NCI-H748 treated with DMSO at 0.1 percent for 48 hours (cell line): ENCODE measurements around the gene SAMD8.
"Not testable (repeated sequence)": the region's sequence is repeated elsewhere in the genome, so short reads cannot be mapped to it uniquely, and the experiment has no call there.

Source experiments
- DNase-seq: peaks from one replicate; lab custom pipeline; 2025; lab: John Stamatoyannopoulos, UW

SAMD8 gene

DNA sequence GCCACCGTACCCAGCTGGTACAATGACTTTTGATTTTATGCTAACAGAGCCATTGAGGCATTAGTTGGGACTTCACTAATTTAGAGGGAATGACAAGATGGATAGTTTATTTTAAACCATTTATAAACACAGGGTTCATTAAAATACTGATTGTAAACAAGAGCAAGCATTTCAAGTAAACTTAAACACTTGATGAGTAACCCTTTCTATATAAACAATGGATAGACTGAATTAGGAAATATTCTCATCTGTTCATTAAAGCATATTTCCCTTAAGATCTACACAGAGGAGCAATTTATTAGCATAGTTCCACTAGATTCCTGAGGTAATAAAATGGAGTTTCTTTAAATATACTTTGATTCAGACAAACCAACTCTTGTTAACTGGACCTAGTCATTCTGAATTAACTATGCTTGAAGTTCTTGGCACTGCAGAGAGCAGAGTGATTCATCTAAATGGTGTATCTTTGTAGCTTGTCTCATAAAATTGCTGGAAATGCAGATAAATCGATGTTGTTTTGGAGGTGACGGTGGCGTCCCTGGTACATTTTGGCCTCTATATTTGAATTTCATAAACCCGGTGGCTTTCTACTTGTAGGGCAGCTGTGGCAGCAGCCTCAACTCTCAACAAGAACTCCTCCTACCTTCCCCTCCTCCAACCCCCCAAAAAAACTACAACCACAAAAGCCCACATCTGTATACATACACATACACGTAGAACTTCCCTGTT, 83.7 kb downstream of the SAMD8 start:
- no peak for DNase-seq

DNA sequence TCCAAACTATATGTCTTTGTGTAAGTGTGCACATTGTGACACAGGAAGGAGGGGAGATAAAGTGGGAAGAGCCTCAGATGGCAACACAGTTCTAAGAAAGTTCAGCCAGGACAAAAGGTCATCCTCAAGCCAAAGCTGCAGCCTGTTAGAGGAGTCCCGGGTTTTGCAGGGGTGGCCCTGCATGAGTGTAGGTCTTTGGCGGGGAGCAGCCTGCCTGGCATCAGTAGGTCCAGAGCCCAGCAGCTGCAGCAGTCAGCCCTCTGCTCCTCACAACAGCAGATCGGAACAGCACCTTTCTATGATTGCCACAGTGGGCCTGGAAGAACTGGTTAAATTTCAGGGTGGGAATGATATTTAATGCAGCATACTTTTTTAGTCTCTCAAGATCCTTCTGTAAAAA, 85.6 kb downstream of the SAMD8 start:
- no peak for DNase-seq

DNA sequence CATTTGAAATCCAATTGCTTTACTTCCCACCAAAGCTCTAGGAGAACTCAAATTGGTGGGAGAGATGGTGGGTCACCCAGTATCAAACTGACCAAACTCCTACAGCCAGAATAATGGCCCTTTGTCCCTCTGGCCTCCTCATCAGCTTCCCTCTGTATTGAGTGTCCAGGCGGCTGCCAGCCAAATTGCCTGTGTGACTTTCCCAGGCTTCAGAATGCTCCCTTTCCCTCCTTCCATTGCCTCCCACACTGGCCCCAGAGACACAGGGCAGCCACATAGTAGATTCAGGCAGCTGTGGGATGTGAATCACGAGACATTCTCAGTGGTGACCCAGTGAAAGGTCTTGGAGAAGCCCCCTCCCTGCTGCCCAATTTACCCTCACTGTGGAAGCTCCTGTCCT, 86.5 kb downstream of the SAMD8 start:
- no peak for DNase-seq

DNA sequence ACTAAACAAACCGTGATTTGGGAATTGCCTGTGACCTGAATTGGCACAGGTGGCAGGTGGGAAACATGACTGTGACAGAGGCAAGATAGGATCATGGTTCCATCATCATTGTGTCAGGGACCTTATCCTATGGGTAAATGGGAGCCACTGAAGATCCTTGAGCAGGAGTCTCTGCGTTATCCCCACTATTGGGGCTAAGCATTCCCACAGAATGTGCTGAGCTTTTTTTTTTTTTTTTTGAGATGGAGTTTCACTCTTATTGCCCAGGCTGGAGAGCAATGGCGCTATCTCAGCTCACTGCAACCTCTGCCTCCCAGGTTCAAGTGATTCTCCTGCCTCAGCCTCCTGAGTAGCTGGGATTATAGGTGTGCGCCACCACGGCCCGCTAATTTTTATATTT, 88.5 kb downstream of the SAMD8 start:
- DNase-seq = not testable (repeated sequence)

DNA sequence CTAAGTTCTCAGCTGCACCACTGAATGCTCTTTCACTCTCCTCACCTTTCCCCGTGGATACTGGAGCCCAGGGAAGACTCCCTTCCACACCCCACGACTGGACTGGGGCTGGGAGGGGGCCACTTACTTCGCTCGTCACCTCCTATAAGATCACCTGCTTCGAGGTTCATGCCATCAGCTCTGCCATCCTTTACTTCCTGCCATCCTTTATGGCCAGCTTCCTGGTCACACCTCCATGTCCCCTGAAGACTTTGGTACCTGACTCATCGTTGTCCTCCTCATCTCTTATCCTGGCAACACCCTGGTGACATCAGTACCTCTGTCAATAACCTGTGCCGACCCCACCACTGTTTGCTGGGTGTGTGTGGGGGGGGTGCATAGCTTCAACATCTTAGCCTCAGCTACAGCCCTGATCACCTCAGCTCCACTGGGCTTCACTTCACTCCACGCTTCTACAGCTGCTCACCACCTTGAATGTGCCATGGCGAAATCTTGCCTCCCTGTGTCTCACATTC, 90.4 kb downstream of the SAMD8 start:
- no peak for DNase-seq

GRCh38 chr10:75202321-75203045, 91.0 kb downstream of the SAMD8 start:
- no peak for DNase-seq

GRCh38 chr10:75203046-75203620, 91.7 kb downstream of the SAMD8 start:
- not testable (repeated sequence) for DNase-seq

GRCh38 chr10:75203724-75204123, 92.3 kb downstream of the SAMD8 start:
- DNase-seq = no peak

DNA sequence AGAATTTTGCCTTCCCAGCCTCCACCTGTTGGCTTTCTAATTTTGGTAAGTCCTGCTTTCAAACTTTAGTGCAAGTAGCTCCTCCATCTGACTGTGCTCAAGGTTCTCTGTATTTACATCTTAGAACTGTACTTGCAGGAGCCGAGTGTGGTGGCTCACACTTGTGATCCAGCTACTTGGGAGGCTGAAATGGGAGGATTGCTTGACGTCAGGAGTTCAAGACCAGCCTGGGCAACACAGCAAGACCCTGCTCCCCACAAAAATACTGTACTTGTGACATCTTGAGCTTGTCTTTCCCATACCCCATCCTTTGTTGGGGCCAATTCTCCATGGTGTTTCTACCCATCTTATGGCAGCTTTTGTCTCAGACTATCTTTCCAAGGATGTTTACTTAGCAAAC, 94.5 kb downstream of the SAMD8 start:
- DNase-seq = no peak

GRCh38 chr10:75206638-75207037, 95.2 kb downstream of the SAMD8 start:
- DNase-seq = not testable (repeated sequence)

GRCh38 chr10:75207079-75207856, 95.8 kb downstream of the SAMD8 start:
- DNase-seq = no peak

- DNase-seq = no peak
These were observed 96.3 kb downstream of the SAMD8 start for GRCh38 chr10:75207857-75208144.

DNA sequence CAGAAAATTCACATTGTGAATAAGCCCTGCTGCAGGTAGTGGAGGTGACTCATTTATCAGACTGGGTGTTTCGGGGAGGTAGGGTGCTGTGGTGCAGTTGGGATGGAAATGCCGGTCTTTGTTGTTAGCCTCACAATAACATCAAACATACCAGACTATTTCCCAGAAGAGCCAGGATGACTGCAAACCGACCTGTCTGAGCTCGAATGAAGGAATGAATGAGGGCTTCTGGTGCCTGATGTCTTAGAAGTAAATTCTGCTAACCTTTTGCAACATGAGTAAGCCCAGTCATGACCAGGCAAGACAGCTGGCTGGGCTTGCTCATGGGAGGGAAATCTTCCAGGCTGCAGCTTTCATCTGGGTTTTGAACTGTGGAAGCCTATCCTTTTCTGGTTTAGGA, 96.7 kb downstream of the SAMD8 start:
- DNase-seq = no peak

DNA sequence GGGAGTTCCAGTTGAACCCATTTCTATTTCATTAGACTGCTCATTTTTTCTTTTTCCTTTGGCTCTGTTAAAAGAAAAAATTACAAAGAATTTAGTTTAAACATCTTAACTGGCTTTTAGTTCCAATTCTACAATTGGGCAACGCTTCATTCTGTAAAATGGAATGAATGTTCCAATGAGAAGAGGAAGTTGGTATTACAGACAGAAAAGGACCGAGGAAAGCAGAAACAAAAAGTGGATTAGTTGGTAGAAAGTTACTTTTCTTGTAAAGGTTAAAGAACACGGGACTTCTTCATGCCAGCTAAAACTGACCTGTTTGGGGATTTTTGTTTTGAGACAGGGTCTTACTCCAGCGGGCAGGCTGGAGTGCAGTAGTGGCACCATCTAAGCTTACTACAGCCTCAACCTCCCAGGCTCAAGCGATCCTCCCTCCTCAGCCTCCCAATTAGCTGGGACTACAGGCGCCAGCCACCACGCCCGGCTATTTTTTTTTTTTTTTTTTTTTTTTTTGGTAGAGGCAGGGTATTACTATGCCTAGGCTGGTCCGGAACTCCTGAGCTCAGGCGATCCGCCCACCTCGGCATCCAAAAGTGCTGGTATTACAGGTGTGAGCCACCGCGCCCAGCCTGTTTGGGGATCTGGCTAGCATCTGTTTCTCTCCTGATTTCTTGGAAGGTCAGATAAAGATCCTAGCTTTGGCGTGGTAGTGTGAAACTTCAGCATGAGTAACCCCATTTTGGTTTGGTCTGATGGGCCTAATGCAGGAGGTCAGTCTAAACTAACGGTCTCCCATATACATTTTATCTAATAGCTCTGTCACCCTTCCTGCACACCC, 97.8 kb downstream of the SAMD8 start:
- DNase-seq = no peak

GRCh38 chr10:75209921-75210281, 98.4 kb downstream of the SAMD8 start:
- DNase-seq = no peak

- DNase-seq = peak; percentile 67
These were observed 99.0 kb downstream of the SAMD8 start, which contains the start of gene VDAC2 for GRCh38 chr10:75210282-75211006. Gene VDAC2, plus strand, starts transcription at chr10:75210796. Its CDS starts 363 bp downstream, at chr10:75211159.

- DNase-seq = no peak
These were observed 99.7 kb downstream of the SAMD8 start for GRCh38 chr10:75211007-75211691.

GRCh38 chr10:75212343-75212742, 100.9 kb downstream of the SAMD8 start:
- DNase-seq = no peak

- DNase-seq = no peak
These were observed 108.8 kb downstream of the SAMD8 start for GRCh38 chr10:75220274-75220673.

DNA sequence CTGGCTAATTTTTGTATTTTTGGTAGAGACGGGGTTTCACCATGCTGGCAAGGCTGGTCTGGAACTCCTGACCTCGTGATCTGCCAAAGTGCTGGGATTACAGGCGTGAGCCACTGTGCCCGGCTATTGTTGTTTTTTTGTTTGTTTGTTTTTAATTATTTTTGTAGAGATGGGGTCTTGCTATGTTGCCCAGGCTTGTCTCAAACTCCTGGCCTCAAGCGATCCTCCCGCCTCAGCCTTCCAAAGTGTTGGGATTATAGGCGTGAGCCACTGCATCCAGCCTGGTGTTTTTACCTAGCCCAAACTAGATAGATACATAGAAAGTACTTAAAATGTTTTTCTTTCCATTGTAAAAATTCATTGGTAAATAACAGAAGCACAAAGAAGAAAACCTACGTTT, 110.0 kb downstream of the SAMD8 start:
- DNase-seq = not testable (repeated sequence)
